ENCODE results near the gene ANTXR2. TPM values are rescaled to one million over a fixed set of nuclear protein-coding genes. Genes with fewer than 3 reads are reported as not detected.

Gene ANTXR2
- total and polyA plus RNA-seq, 9 of the 15 experiments (the other 6 are each of a cell fraction or from before 2014, with no cell fraction given) = 10.1 to 83.8 (median 60.3) TPM

- TF ChIP-seq MBD1 (CRISPR knock-in tag; IDR thresholded peaks at IDR 0.05) = no peak
These were observed 12.2 kb downstream of the ANTXR2 start (continued) for GRCh38 chr4:80060804-80061203.

- peak in 2 of 4 experiments; percentile 26 to 63 for DNase-seq (ENCODE audit: extremely low read depth in 1 of 4, low spot score in 3 of 4)
- POLR2A ChIA-PET = interaction anchor here (0.6 to 2.1 kb wide), 4 partner anchors 9 to 52 kb away, joined by 3 to 10 read pairs (median 3); partner anchors contain the start of gene ANTXR2
- no peak overlapping the region for H3K9ac ChIP-seq (ENCODE audit: insufficient read depth in 1 of 2, low read depth in 2 of 2, low read length in 2 of 2)
- TF ChIP-seq ARID1B (IDR thresholded peaks at IDR 0.05) = no peak
- TF ChIP-seq TEAD4 (IDR thresholded peaks at IDR 0.05; ENCODE audit: low read length) = peak; percentile 23; the same call in 1 of the 2 replicates
- no peak for TF ChIP-seq TEAD4 (CRISPR knock-in tag; IDR thresholded peaks at IDR 0.05; ENCODE audit: borderline replicate concordance)
- TF ChIP-seq E2F1 (CRISPR knock-in tag; IDR thresholded peaks at IDR 0.05) = no peak
- TF ChIP-seq DPF2 (IDR thresholded peaks at IDR 0.05) = no peak
- no peak for TF ChIP-seq CREB3L1 (IDR thresholded peaks at IDR 0.05; ENCODE audit: borderline replicate concordance, low read depth)
- TF ChIP-seq ZNF449 (CRISPR knock-in tag; IDR thresholded peaks at IDR 0.05) = no peak
- TF ChIP-seq MIER1 (IDR thresholded peaks at IDR 0.05; ENCODE audit: low read depth) = no peak
- TF ChIP-seq ZNF644 (tag; IDR thresholded peaks at IDR 0.05; ENCODE audit: low read depth) = no peak
- peak; percentile 83; the same call in 1 of the 2 replicates for TF ChIP-seq MXI1 (IDR thresholded peaks at IDR 0.05; ENCODE audit: low read depth, low read length)
- peak; percentile 21 for TF ChIP-seq MEIS2 (IDR thresholded peaks at IDR 0.05; ENCODE audit: partially characterized antibody)
- TF ChIP-seq POLR2H (tag; IDR thresholded peaks at IDR 0.05; ENCODE audit: low read depth) = peak; percentile 31; the same call in 1 of the 2 replicates
- no peak for TF ChIP-seq HDAC6 (IDR thresholded peaks at IDR 0.05; ENCODE audit: low read depth, low read length)
- TF ChIP-seq ZNF436 (CRISPR knock-in tag; IDR thresholded peaks at IDR 0.05) = no peak
- TF ChIP-seq GTF2A2 (tag; IDR thresholded peaks at IDR 0.05) = no peak
- TF ChIP-seq ZNF780A (CRISPR knock-in tag; IDR thresholded peaks at IDR 0.05) = no peak
These were observed 14.3 kb downstream of the ANTXR2 start for GRCh38 chr4:80058740-80059139.

More at GRCh38 chr4:80058740-80059139, 14.3 kb downstream of the ANTXR2 start:
- CTCF ChIA-PET (ENCODE audit: low intra/inter-chr PET ratio) = no interaction called here
- BruUV-seq (replicated peaks) = no TSS peak
- in situ Hi-C loops (cut with MboI) (no loop called here), intact Hi-C loops (cut with micrococcal nuclease) (no loop called here)
- Histone ChIP-seq H4K20me1 (replicated peaks; ENCODE audit: control insufficient read depth, insufficient read depth, low read length) (no peaks in the 10 kb centered on the region), H3K27ac (ENCODE audit: extremely low read depth, low read depth, low read length) (peak overlapping the region; percentile 22; the same call in 1 of the 3 replicates), H3K27me3 (ENCODE audit: control insufficient read depth in 2 of 2, insufficient read depth in 2 of 2, low read length in 2 of 2) (no peaks in the 10 kb centered on the region), H3K79me2 (ENCODE audit: control insufficient read depth, insufficient read depth, low read length) (peaks cover 17% of the 10 kb centered on the region), H3K4me3 (no peak overlapping the region), H2AFZ (ENCODE audit: low read depth, low read length) (no peak overlapping the region), H3K9me3 (replicated peaks; ENCODE audit: control insufficient read depth, insufficient read depth, low read depth, low read length) (no peaks in the 10 kb centered on the region), H3K4me1 (replicated peaks in 1 of 2; ENCODE audit: control insufficient read depth in 2 of 2, insufficient read depth in 2 of 2, low read length in 2 of 2) (peaks cover 4% of the 10 kb centered on the region in 2 experiments; a peak in 2 of 5 replicates), H3K36me3 (ENCODE audit: control insufficient read depth, insufficient read depth, low read length) (peaks cover 61% of the 10 kb centered on the region), H3K4me2 (ENCODE audit: insufficient read depth, low read length) (no peak overlapping the region), H3K9me1 (ENCODE audit: control insufficient read depth, insufficient read depth, low read length) (no peaks in the 10 kb centered on the region)
- ATAC-seq (peak; percentile 77), FAIRE-seq (no peak)
- WGBS (ENCODE audit: insufficient coverage, low coverage, missing lambda C conversion rate) = 48% methylated on average over 2 of the region's 2 CpGs

Data from K562 (cell line).